Adrenal gland (tissue), 12 donors: ENCODE results near the gene MINAR1. TPM values are rescaled to one million over a fixed set of nuclear protein-coding genes. Genes with fewer than 3 reads are reported as not detected.
"Not testable (repeated sequence)": the region's sequence is repeated elsewhere in the genome, so short reads cannot be mapped to it uniquely, and the experiment has no call there.

ENCODE experiments used
- DNase-seq, 7 donors: peaks; one replicate each; pipeline ENCODE4 v3.0.0-alpha.2; 2019 to 2020
- H3K27ac ChIP-seq, 5 donors: fragments of 200-600 bp; sonication (generic) in 4 of 5; 1 replicate in 3 of 5; 2 replicates in 2 of 5; pipeline versions ENCODE4 v1.5.1 to v1.8.0; 2016 to 2020; ENCODE audit warnings: mild to moderate bottlenecking in 1 of 5
- H3K27me3 ChIP-seq: fragments of 200-600 bp; 2 replicates; pipeline ENCODE4 v1.8.0; 2021
- H3K36me3 ChIP-seq, 2 donors: fragments of 200-600 bp; replicated peaks in 1 of 2; 1 replicate in 1 of 2; 2 replicates in 1 of 2; pipeline versions ENCODE4 v1.5.1 to v1.8.0; 2018 to 2022
- H3K4me1 ChIP-seq, 2 donors: fragments of 200-600 bp; replicated peaks in 1 of 2; 1 replicate in 1 of 2; 2 replicates in 1 of 2; pipeline versions ENCODE4 v1.5.1 to v1.8.0; 2018 to 2021
- H3K4me3 ChIP-seq, 4 donors: fragments of 200-600 bp; sonication (generic) in 3 of 4; one replicate each; pipeline ENCODE4 v1.5.1; 2016 to 2018
- H3K9me3 ChIP-seq, 3 donors: fragments of 200-600 bp; sonication (generic) in 1 of 3; replicated peaks in 1 of 3; 1 replicate in 2 of 3; 2 replicates in 1 of 3; pipeline versions ENCODE4 v1.5.1 to v1.8.0; 2016 to 2021
- CTCF ChIP-seq, 6 experiments: fragments of 450-650 bp in 4 of 6; fragments of 200-600 bp in 2 of 6; sonication (generic) in 1 of 6; IDR thresholded peaks; 1 replicate in 5 of 6; 2 replicates in 1 of 6; pipeline versions ENCODE4 v1.5.1 to v1.8.0; 2016 to 2021; ENCODE audit warnings: antibody characterized with exemption in 6 of 6, mild to moderate bottlenecking in 2 of 6, moderate library complexity in 1 of 6
- POLR2A ChIP-seq, 2 donors: fragments of 450-650 bp; IDR thresholded peaks; one replicate each; pipeline ENCODE4 v1.6.1; 2017; ENCODE audit warnings: antibody characterized with exemption in 2 of 2, mild to moderate bottlenecking in 2 of 2, moderate library complexity in 1 of 2
- WGBS, 4 donors: extraction: QIAGEN DNeasy Blood & Tissue Kit in 2 of 4; methylation state at CpG; one replicate each; pipeline versions ENCODE4 v1.1.5 to v1.1.7; 2013 to 2017; 5-methylcytosine and 5-hydroxymethylcytosine counted together
- intact Hi-C, 2 donors: fragments of 100-400 bp; cut with DNase I; formaldehyde crosslinking; loops; one replicate each; pipeline versions ENCODE4 v1.14.1 to v1.15.0; 2022 to 2023
- polyA plus RNA-seq, 3 donors: library from polyadenylated mRNA; stranded (reverse); fragments of 200-250 nt in 2 of 3; fragments of 350-450 nt in 1 of 3; fragmentation: Illumina TruSeq in 1 of 3; extraction: RNeasy Lipid Tissue Mini Kit (QIAGEN cat#74804) in 1 of 3; gene quantifications; one replicate each; pipeline ENCODE4 v1.2.3, GENCODE V29; 2013 to 2014
- total RNA-seq, 9 donors: library from RNA; depleted of rRNA in 4 of 9; stranded (reverse); fragments of >200 nt in 4 of 9; fragments of 120-200 nt in 1 of 9; fragmentation: NEBNext Ultra II Directional in 1 of 9; extraction: Animal tissue kit (Norgen Biotek cat#: 25700) in 1 of 9; gene quantifications; one replicate each; pipeline versions ENCODE4 v1.1.0 to v1.2.4, GENCODE V29; 2013 to 2023
- donor health status: healthy with polysubstance abuse.
- donor health status: Bipolar disorder and iron deficiency.
- donor health status: DM: yes; HTN: yes; CAD: no.
- donor health status: DM: no; HTN: no; CAD: no.
- donor health status: DM: no; HTN: no; CAD: no.
- donor health status: DM: yes; HTN: yes; CAD: no.

The MINAR1 gene
- total and polyA plus RNA-seq, 12 donors = 0.89 to 43.8 (median 19.2) TPM

DNA sequence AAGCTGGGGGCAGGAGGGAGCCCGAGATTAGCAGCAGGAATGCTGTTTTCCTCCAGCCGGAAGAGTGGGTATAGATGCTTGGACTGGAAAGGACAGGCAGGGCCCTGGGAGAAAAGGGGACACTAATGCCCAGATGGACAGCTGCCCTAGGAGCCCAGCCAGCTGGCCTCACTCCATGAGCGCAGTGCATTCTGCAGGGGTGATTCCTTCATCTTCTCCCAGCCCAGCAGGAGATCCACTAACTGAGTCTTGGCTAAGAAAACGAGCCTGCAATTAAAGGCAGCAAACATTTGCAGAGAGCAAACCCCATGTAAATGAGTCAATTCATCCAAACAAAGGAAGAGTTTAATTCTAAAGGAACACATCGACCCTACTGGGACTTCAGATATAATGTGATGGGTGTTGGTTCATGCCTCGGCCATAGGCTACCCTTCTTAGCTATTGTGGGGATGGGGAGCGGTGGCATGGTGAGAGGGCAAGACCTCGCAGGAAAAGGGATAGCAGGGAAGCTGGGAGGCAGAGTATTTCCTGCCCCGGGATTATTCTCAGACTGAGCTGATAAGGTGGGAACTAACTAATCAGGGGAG is 13.3 kb upstream of the MINAR1 start:
- TF ChIP-seq POLR2A (IDR thresholded peaks at IDR 0.05) (no peak), CTCF (IDR thresholded peaks at IDR 0.05) (no peak)
- Histone ChIP-seq H3K27me3 (no peaks in the 10 kb centered on the region), H3K4me3 (no peak overlapping the region), H3K4me1 (no peaks in the 10 kb centered on the region), H3K27ac (no peak overlapping the region), H3K36me3 (no peaks in the 10 kb centered on the region), H3K9me3 (no peaks in the 10 kb centered on the region)
- DNase-seq = no peak
- 70 to 83% (median 79%) methylated on average over 9 of the region's 9 CpGs for WGBS, 4 donors
- intact Hi-C loops = no loop called here

GRCh38 chr15:79425591-79426295 is 6.4 kb upstream of the MINAR1 start:
- DNase-seq = no peak
- Histone ChIP-seq H3K4me1 (no peaks in the 10 kb centered on the region), H3K9me3 (no peaks in the 10 kb centered on the region), H3K36me3 (no peaks in the 10 kb centered on the region), H3K4me3 (no peak overlapping the region), H3K27me3 (peaks cover 5% of the 10 kb centered on the region), H3K27ac (no peak overlapping the region)
- WGBS, 4 donors = 80 to 89% (median 87%) methylated on average over 10 of the region's 10 CpGs
- no peak for TF ChIP-seq CTCF (IDR thresholded peaks at IDR 0.05)
- no peak for TF ChIP-seq POLR2A (IDR thresholded peaks at IDR 0.05)
- intact Hi-C loops = no loop called here

DNA sequence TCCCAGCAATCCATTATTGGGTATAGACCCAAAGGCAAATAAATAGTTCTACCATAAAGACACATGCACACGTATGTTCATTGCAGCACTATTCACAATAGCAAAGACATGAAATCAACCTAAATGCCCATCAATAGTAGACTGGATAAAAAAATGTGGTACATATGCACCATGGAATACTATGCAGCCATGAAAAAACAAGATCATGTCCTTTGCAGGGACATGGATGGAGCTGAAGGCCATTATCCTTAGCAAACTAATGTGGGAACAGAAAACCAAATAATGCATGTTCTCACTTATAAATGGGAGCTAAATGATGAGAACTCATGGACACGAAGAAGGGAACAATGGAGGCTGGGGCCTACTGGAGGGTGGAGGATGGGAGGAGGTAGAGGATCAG is 5.2 kb upstream of the MINAR1 start:
- H3K9me3 ChIP-seq, intact Hi-C loops, H3K4me3 ChIP-seq, H3K36me3 ChIP-seq, H3K4me1 ChIP-seq, DNase-seq, H3K27ac ChIP-seq, H3K27me3 ChIP-seq: not testable (repeated sequence)
- WGBS, 4 donors = 92 to 96% (median 96%) methylated on average over 2 of the region's 2 CpGs

DNA sequence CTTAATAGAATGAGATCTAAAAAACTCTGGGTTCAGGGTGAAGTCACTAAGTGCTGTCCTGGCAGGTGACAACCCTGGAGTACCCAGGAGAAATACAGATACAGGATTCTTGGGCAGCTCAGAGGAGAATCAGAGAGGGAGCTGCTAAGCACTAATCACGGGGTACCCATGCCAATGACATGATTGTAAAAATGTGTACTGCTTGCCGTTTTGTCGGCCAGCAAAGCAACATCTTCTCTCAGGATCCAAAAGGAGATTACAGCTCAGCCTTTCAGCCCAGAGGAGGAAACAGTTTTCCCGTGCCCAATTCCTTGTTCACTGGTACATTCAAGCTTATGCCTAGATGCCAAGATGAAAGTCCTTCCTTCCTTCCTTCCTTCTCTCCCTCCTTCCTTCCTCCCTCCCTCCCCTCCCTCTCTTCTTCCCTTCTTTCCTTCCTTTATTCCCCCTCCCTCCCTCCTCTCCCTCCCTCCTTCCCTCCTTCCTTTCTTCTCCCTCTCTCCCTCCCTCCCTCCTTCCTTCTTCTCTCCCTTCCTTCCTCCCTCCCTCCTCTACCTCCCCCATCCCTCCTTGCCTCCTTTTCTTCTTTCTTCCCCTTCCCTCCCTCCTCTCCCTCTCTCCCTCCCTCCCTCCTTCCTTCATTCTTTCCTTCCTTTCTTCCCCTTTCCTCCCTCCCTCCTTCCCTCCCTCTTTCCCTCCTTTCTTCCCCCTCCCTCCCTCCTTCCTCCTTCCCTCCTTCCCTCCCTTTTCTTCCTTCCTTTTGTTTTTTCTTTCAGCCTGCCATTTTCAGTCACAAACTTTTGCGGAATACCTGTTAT is 4.1 kb upstream of the MINAR1 start:
- DNase-seq = no peak
- no peak overlapping the region for H3K4me3 ChIP-seq
- no peaks in the 10 kb centered on the region for H3K36me3 ChIP-seq
- no peak for TF ChIP-seq CTCF (IDR thresholded peaks at IDR 0.05)
- no peak for TF ChIP-seq POLR2A (IDR thresholded peaks at IDR 0.05)
- H3K27ac ChIP-seq = no peak overlapping the region
- H3K4me1 ChIP-seq = no peaks in the 10 kb centered on the region
- H3K9me3 ChIP-seq = no peaks in the 10 kb centered on the region
- peaks cover 17% of the 10 kb centered on the region for H3K27me3 ChIP-seq
- 74 to 82% (median 75%) methylated on average over 5 of the region's 5 CpGs for WGBS, 4 donors
- intact Hi-C loops = no loop called here
